HG02588 (cell line): ENCODE results near the gene COMMD1.
"Not testable (repeated sequence)": the region's sequence is repeated elsewhere in the genome, so short reads cannot be mapped to it uniquely, and the experiment has no call there.

ENCODE experiments used
- ATAC-seq: cut with Tn5 transposase; IDR thresholded peaks from one replicate; pipeline ENCODE4 v1.9.1; 2021; ENCODE audit warnings: mild to moderate bottlenecking, moderate library complexity; ENCODE audit not compliant: unreplicated experiment

Gene COMMD1

DNA sequence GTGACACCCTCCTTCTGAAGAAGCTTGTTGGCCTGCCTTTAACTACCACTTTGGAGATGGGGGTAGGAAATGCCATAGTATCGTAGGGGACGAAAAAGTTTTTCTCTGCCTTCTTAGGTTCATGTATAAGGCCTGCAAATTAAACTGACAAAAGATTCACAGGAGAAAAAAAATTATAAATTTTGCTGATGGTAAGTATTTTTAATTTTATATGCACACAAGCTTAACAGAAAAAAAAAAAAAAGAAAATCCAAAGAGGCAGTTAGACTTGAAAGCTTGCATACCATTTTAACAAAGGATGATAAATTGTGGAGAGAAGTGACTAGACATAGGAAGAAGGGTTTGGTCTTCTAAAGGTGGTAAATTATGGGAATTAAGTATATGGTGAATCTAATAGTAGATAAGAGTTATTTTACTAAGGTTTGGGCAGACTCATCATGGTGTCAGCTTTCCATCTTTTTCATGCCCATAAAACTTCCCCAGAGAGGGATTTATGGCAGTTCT is 227.9 kb downstream of the COMMD1 start:
- ATAC-seq: no peak

GRCh38 chr2:62136956-62137830 is 231.7 kb downstream of the COMMD1 start:
- no peak for ATAC-seq

DNA sequence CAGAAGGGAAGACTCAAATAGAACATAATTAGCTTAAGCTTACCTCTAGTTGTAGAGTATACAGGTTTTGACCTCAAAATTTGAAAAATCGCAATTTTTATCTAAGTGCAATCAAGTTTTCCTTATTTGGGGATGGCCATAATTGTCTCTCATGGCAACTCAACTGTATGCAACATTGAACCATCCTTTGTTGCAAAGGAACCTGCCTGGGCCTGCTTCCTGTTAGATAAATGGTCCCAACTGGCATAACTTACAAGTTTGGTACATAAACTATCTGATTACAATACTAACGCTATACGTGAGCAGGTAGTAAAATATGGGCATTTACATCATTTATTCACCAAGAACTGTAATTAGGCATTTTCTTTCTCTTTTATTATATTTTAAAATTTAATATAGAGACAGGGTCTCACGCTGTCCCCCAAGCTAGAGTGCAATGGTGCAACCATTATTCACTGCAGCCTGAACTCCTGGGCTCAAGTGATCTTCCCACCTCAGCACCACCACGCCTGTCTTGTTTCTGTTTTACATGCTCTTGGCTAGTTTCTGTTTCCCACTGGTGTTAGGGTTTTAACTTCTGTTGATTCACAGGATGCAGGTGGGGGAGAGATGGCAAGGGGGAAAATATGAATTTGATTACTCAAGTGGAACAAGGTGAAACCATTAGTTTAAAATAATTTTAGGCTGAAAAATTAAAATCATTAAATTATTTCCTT is 235.1 kb downstream of the COMMD1 start:
- peak; percentile 57 for ATAC-seq

- ATAC-seq: no peak
These were observed 235.8 kb downstream of the COMMD1 start for GRCh38 chr2:62141142-62141740.

DNA sequence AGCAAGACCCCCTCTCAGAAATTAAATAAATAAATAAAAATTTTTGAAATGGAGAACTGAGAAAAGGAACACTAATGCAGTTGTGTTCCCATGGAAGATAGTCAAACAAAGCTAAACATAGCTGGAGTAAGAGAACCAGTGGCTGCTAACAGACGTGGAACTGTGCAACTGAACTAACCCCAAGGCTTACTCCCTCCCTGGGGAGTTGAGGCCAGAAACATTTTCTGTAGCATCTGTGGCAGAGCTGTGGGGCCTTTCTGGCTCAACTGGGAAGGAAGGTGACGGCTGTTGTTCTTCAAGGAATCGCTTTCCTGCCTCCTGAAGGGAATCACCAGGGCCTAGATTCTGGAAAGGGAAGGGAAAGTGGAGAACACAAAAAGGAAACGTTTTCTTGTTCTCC is 236.6 kb downstream of the COMMD1 start:
- ATAC-seq: no peak

DNA sequence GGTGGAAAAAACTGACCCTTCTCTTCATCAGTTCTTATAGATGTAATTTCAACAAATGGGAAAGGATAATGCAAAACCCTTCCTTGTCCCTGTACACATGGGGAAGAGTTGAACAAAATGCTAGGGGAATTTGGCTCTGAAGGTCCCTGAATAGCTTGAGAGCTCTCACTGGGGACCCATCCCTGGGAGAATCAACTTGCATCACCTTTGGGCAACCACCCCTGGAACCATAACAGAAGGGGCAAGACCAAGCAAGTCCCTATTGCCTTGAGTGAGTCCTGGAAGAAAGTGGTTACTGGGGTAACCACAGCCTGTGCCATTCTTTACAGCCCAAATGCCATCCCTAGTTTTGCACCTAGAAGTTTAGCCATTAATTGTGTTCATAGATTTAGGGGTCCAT is 238.2 kb downstream of the COMMD1 start:
- no peak for ATAC-seq

GRCh38 chr2:62144689-62145477 is 239.4 kb downstream of the COMMD1 start:
- ATAC-seq: no peak

- no peak for ATAC-seq
These were observed 240.1 kb downstream of the COMMD1 start for GRCh38 chr2:62145478-62146100.

DNA sequence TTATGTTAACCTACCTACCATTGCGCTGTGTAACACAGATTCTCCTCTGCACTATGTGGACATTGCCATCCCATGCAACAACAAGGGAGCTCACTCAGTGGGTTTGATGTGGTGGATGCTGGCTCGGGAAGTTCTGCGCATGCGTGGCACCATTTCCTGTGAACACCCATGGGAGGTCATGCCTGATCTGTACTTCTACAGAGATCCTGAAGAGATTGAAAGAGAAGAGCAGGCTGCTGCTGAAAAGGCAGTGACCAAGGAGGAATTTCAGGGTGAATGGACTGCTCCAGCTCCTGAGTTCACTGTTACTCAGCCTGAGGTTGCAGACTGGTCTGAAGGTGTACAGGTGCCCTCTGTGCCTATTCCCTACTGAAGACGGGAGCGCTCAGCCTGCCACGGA is 241.3 kb downstream of the COMMD1 start:
- ATAC-seq: not testable (repeated sequence)

GRCh38 chr2:62147610-62148301 is 242.3 kb downstream of the COMMD1 start:
- no peak for ATAC-seq

DNA sequence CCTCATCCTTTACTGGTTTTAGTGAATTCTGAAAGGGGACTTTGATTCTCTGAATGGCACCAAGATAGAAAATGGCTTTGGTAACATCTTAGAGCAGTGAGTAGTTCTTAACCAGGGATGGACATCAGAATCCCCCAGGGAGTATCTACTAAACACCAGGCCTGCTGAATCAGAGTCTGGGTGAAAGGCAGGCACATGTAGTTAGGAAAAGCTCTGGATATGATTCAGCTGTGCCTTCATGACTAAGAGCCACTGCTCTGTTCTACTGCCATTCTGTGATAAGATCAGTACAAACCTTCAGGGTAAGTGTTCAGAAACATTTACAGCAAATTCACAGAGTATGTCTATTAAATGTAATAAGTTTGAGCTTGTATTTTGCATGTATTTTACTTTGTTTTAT is 244.2 kb downstream of the COMMD1 start:
- no peak for ATAC-seq

- no peak for ATAC-seq
These were observed 245.3 kb downstream of the COMMD1 start for GRCh38 chr2:62150597-62151305.

DNA sequence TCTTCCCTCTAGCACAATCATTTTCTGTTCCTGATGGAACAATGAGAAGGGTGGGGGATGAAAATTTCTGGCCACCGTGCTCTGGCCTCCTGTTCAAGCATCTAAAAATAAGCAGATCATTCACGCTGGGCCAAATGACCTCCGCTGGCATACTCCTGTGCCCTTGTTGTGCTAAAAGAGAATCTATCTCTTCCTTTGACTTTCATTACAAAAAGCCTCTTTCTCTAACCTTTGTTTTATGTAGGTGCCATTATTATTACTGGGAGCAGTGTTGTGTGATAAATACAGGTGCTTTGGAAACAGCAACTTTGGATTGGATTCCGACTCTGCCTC is 245.8 kb downstream of the COMMD1 start:
- no peak for ATAC-seq

DNA sequence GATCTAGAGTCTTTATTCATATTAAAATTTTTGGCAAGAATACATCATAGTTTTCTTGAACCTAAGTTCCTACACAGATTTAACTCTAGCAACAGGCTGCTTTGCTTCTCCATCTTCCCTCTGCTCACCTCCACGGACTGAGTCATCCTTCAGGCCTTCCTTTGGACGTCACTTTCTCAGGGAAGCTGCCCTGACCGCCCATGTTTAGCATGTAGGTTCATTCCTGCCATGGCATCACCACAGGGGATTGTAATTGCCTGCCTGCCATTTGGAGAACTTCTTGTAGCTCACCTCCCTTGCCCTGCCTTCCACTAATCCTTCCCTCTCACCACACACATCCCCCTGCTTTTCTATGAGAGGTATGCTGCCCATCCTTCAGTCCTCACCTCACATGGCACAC is 246.5 kb downstream of the COMMD1 start:
- ATAC-seq: no peak

- ATAC-seq: no peak
These were observed 251.5 kb downstream of the COMMD1 start for GRCh38 chr2:62156861-62157496.

GRCh38 chr2:62158444-62159121 is 253.1 kb downstream of the COMMD1 start:
- ATAC-seq: no peak

GRCh38 chr2:62160691-62161090 is 255.2 kb downstream of the COMMD1 start:
- not testable (repeated sequence) for ATAC-seq

DNA sequence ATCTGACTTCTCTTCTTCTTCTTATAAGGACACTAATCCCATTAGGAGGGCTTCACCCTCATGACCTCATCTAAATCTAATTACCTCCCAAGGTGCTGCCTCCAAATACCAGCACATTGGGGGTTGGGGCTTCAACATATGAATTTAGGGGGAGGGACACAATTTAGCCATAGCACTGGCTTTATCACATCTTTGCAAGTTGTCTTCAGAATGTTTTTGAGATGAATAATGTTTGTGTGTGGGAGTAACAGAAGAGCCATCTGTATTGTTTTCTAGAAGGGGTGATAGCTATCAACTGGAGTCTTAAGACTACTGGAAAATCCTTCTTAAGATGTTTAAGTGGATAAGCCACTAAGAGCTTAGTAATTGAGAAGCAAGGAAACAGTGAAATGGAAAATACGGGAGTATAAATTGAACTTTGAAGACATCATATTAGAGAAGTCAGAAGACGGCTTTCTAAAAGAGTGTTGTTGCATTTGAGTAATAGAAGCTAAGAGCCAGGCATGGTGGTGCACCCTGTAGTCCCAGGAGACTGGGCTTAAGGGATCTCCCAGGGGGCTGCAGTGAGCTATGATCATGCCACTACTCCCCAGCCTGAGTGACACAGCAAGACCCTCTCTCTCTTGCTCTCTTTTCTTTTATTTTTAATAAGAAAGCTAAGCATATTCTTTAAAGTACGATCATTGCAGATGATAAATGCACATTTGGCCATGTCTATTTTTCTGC is 257.8 kb downstream of the COMMD1 start:
- ATAC-seq: no peak
